ENCODE measurements around the gene CCM2L.

Gene CCM2L

DNA sequence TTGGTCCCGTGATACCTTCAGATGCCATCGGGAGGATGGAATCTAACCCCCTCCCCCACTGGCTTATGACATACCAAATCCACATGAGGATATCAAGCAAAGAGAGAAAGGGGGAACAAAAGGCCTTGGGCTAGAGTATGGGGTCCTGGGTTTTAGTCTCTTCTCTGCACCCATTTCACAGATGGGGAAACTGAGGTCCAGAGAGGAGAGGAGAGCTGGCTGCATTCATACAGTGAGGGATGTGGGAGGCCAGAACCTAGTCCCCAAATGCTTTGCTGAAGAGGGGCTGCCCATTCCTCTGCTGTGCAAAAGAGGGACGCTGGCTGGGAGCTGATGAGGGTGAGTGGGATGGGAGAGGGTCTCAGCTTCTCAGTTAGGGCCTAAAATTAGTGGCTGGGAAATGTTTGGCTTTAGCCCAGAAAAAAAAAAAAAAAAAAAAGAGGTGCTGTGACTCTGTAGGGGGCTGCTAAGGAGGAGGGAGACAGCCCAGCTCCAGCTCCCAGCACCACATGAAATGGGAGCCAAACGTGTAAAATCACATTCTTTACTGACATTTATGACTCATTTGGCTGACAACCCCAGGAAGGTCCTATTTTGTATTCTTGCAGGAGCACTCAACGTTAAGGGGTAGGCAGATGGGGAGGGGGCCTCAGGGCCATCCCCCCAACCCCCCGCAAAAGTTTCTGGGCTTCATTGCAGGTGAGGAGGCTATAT lies 30.4 kb upstream of the CCM2L start:
- Histone ChIP-seq H3K9ac (ENCODE audit: low read length) (no peak overlapping the region), H3K27me3 (ENCODE audit: control insufficient read depth, insufficient read depth, low read length) (peaks cover 3% of the 10 kb centered on the region), H3K27ac (ENCODE audit: low read depth, low read length) (no peak overlapping the region), H3K4me1 (ENCODE audit: control insufficient read depth, insufficient read depth, low read length) (no peaks in the 10 kb centered on the region), H3K4me3 (ENCODE audit: low read length) (no peak overlapping the region), H3K36me3 (ENCODE audit: control insufficient read depth, insufficient read depth, low read length) (no peaks in the 10 kb centered on the region)

DNA sequence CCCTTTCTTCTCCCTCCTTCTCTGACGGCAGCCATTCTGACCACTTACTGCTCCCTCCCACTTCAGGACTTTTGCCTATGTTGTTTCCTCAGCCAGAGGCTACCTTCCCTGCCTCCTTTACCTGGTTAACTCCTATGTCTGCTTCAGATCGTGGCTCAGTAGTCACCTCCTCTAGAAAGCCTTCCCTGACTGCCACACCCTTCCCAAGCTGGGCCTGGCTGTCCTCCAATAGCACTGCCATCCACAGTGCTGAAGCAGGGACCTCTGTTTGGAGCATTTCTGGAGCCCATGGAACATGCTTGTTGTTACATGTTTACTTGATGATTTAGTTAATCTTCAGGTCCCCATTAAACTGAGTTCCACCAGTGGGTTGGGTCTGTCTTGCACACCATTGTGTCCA lies 28.5 kb upstream of the CCM2L start:
- Histone ChIP-seq H3K4me3 (ENCODE audit: low read length) (no peak overlapping the region), H3K36me3 (ENCODE audit: control insufficient read depth, insufficient read depth, low read length) (no peaks in the 10 kb centered on the region)

DNA sequence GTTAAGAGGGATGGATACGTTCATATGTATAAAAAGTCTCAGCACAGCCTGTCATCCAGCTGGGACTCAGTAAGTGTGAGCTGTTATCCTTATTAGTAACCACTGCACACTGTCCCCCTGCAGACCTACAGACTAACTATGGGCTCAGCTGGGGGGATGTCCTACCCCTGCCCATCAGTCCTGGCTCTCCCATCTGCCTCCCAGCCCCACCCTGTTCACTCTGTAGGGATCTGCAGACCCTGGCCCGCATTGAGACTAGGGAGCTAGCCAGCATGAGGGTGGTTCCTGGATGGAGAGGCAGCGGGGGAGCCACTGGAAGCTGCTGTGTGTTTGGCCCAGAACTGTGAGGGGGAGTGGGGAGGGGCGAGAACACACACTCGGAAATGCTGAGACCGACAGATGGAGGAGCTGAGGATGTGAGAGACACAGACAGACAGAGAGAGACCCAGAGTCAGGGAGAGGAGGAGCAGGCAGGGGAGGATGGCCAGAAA lies 25.2 kb upstream of the CCM2L start:
- Histone ChIP-seq H3K27me3 (ENCODE audit: control insufficient read depth, insufficient read depth, low read length) (no peaks in the 10 kb centered on the region), H3K27ac (ENCODE audit: low read depth, low read length) (no peak overlapping the region), H3K36me3 (ENCODE audit: control insufficient read depth, insufficient read depth, low read length) (no peaks in the 10 kb centered on the region), H3K4me3 (ENCODE audit: low read length) (no peak overlapping the region), H3K9ac (ENCODE audit: low read length) (no peak overlapping the region), H3K4me1 (ENCODE audit: control insufficient read depth, insufficient read depth, low read length) (no peaks in the 10 kb centered on the region)

More for the DNA sequence above, 28.5 kb upstream of the CCM2L start:
- Histone ChIP-seq H3K4me1 (ENCODE audit: control insufficient read depth, insufficient read depth, low read length) (no peaks in the 10 kb centered on the region), H3K9ac (ENCODE audit: low read length) (no peak overlapping the region), H3K27ac (ENCODE audit: low read depth, low read length) (no peak overlapping the region), H3K27me3 (ENCODE audit: control insufficient read depth, insufficient read depth, low read length) (no peaks in the 10 kb centered on the region)

DNA sequence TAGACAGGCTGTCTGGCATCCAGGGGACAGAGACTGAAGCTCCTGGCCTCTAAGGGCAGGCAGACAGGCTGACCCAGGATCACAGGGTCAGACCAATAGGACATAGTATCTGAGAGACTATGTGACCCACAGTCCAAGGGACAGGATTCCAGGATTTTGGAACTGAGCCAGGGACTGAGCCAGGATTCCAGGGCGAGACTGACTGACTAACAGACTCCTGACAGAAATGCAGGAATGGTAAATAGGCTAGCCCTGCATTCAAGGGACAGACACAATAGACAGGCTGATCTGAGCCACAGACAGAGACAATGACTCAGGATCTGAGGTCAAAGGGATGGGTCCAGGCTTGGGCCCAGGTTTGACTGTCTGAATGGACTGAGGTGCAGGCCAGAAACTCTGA lies 22.5 kb upstream of the CCM2L start:
- H3K4me1 ChIP-seq (ENCODE audit: control insufficient read depth, insufficient read depth, low read length) = no peaks in the 10 kb centered on the region
- H3K4me3 ChIP-seq (ENCODE audit: low read length) = no peak overlapping the region
- H3K9ac ChIP-seq (ENCODE audit: low read length) = no peak overlapping the region
- no peak overlapping the region for H3K27ac ChIP-seq (ENCODE audit: low read depth, low read length)
- no peaks in the 10 kb centered on the region for H3K27me3 ChIP-seq (ENCODE audit: control insufficient read depth, insufficient read depth, low read length)
- H3K36me3 ChIP-seq (ENCODE audit: control insufficient read depth, insufficient read depth, low read length) = no peaks in the 10 kb centered on the region

DNA sequence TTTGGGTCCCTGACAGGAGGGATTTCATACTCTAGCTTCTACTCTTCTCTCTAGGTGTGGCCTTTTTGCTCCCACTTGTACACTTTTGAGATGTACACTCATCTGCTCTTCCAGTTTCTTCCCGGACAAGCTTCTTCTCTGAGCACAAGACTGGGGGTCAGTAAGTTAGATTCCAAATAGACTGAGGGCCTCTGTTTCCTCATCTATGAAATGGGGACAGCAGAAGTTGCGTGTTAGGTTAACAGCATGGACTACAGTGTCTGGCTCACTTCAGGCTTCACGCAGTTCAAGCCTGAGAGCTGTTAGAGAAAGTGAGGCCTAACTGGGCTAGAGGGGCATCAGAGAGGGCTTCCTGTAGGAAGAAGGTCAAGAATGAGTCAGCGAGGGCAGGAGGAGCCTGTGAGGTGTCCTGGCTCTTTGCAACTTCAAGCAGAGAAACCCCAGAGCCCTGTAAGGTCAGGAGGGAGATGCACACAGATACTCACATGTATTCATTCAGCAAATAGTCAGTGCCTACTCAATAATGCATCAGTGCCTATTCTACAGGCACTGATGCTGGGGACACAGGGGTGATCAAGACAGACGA lies 21.7 kb upstream of the CCM2L start:
- no peak overlapping the region for H3K4me3 ChIP-seq (ENCODE audit: low read length)
- no peaks in the 10 kb centered on the region for H3K27me3 ChIP-seq (ENCODE audit: control insufficient read depth, insufficient read depth, low read length)
- H3K27ac ChIP-seq (ENCODE audit: low read depth, low read length) = no peak overlapping the region
- no peak overlapping the region for H3K9ac ChIP-seq (ENCODE audit: low read length)
- no peaks in the 10 kb centered on the region for H3K4me1 ChIP-seq (ENCODE audit: control insufficient read depth, insufficient read depth, low read length)
- H3K36me3 ChIP-seq (ENCODE audit: control insufficient read depth, insufficient read depth, low read length) = no peaks in the 10 kb centered on the region

DNA sequence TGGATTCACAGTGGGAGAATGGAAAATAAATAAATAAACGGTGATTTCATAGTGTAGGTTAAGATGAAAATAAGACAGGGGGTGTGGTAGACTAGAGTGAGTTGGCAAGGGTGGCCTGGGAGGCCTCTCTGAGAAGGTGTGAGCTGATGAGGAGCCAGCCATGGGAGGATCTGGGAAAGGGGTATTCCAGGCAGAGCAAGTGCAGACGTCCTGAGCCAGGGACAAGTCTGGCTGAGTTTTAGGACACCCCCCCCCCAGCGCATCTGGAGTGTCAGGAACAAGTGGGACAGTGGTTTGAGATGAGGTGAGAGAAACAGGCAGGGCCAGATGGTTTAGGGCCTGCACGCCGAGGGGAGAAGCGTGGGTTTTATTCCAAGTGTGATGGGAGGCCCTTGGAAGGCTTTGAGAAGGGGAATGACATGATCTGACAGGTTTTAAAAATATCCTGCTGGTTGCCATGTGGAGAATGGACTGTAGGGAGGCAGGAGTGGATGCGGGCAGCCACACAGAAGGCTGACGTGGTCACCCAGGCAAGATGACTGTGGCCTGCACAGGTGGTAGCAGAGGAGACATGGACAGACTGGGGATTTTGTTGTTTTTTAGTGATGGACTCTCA lies 21.1 kb upstream of the CCM2L start:
- Histone ChIP-seq H3K36me3 (ENCODE audit: control insufficient read depth, insufficient read depth, low read length) (no peaks in the 10 kb centered on the region), H3K27ac (ENCODE audit: low read depth, low read length) (no peak overlapping the region), H3K4me1 (ENCODE audit: control insufficient read depth, insufficient read depth, low read length) (no peaks in the 10 kb centered on the region), H3K4me3 (ENCODE audit: low read length) (no peak overlapping the region), H3K27me3 (ENCODE audit: control insufficient read depth, insufficient read depth, low read length) (no peaks in the 10 kb centered on the region), H3K9ac (ENCODE audit: low read length) (no peak overlapping the region)

DNA sequence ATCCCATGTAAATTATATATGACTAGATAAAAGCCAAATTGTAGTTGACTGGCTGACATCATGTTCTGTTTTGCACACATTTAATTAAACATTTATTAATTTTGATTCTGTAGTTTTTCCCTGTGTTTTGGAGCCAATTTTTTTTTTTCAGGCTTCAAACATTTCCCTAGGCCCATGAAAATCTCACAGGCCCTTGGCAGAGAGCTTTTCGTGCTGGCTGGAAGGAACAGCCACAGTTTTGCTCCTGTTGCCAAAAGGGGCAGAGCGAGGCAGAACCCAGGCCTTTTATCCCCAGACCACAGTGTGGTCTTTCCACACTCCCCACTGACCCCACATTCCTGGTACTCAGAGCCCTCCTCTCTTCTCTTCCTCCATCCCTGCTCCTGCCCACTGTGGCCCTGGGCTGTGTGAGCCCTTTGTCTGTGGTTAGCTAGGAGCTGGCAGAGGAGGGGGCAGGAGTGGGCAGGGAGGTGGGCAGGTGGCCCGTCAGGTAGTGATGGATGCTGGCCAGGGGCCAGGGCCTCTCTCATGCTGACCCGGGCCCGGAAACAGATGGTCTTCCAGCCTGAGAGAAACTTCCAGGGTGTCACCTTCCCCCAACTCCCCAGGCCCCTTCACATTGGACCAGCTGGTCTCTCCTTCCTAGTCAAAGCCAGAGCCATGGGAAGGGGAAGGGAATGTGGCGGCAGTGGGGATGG lies 19.4 kb upstream of the CCM2L start:
- Histone ChIP-seq H3K27ac (ENCODE audit: low read depth, low read length) (no peak overlapping the region), H3K4me1 (ENCODE audit: control insufficient read depth, insufficient read depth, low read length) (no peaks in the 10 kb centered on the region), H3K27me3 (ENCODE audit: control insufficient read depth, insufficient read depth, low read length) (peaks cover 6% of the 10 kb centered on the region), H3K9ac (ENCODE audit: low read length) (no peak overlapping the region), H3K4me3 (ENCODE audit: low read length) (no peak overlapping the region), H3K36me3 (ENCODE audit: control insufficient read depth, insufficient read depth, low read length) (no peaks in the 10 kb centered on the region)

DNA sequence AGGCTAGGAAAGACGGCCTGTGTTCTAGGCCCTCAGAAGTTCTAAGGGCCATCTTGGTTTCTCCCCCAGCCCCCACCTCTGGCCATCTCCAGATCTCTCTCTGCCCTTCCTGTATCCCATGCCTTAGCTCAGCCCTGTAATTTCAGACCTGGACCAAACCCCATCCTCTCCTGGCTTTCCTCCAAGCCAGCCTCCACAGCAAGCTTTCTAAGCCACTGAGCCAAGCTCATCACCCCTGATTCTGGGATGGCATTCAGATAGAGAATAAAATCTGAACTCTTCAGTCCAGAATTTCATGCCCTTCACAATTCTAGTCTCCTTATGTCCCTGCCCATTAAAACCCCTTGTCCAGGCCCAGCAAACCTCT lies 18.9 kb upstream of the CCM2L start:
- H3K4me1 ChIP-seq (ENCODE audit: control insufficient read depth, insufficient read depth, low read length) = no peaks in the 10 kb centered on the region
- no peaks in the 10 kb centered on the region for H3K36me3 ChIP-seq (ENCODE audit: control insufficient read depth, insufficient read depth, low read length)
- no peak overlapping the region for H3K4me3 ChIP-seq (ENCODE audit: low read length)
- peaks cover 7% of the 10 kb centered on the region for H3K27me3 ChIP-seq (ENCODE audit: control insufficient read depth, insufficient read depth, low read length)
- H3K9ac ChIP-seq (ENCODE audit: low read length) = no peak overlapping the region
- H3K27ac ChIP-seq (ENCODE audit: low read depth, low read length) = no peak overlapping the region

DNA sequence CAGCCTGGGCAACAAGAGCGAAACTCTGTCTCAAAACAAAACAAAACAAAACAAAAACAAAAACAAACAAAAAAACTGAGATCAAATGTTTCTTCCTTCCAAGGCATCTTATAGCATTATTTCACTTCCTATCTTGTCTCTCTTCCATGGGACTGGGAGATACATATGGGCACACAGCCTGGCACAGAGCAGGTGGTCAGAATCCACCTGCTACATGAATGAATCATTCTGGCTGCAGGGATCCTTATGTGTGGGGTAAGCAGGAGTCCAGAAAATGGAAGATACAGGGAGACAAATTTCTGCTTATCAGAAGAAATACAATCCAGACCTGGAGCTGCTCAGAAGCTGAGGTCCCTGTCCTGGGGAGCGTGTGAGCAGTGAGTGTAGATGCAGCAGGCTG lies 18.2 kb upstream of the CCM2L start:
- no peak overlapping the region for H3K27ac ChIP-seq (ENCODE audit: low read depth, low read length)
- H3K9ac ChIP-seq (ENCODE audit: low read length) = no peak overlapping the region
- H3K4me3 ChIP-seq (ENCODE audit: low read length) = no peak overlapping the region
- H3K36me3 ChIP-seq (ENCODE audit: control insufficient read depth, insufficient read depth, low read length) = no peaks in the 10 kb centered on the region
- no peaks in the 10 kb centered on the region for H3K4me1 ChIP-seq (ENCODE audit: control insufficient read depth, insufficient read depth, low read length)
- peaks cover 7% of the 10 kb centered on the region for H3K27me3 ChIP-seq (ENCODE audit: control insufficient read depth, insufficient read depth, low read length)

DNA sequence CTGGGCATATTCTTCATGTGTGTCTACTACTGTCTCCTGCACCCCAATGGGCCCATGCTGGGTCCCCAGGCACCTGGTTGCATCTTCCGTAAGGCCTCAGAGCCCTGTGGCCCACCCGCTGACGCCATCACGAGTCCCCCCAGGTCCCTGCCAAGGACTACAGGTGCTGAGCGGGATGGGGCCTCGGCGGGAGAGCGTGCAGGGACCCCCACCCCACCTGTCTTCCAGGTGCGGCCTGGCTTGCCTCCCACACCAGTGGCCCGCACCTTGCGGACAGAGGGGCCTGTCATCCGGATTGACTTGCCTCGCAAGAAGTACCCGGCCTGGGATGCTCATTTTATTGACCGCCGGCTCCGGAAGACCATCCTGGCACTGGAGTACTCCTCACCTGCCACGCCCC lies 13.2 kb upstream of the CCM2L start:
- Histone ChIP-seq H3K27me3 (ENCODE audit: control insufficient read depth, insufficient read depth, low read length) (peaks cover 7% of the 10 kb centered on the region), H3K9ac (ENCODE audit: low read length) (no peak overlapping the region), H3K27ac (ENCODE audit: low read depth, low read length) (no peak overlapping the region), H3K4me3 (ENCODE audit: low read length) (no peak overlapping the region), H3K4me1 (ENCODE audit: control insufficient read depth, insufficient read depth, low read length) (no peaks in the 10 kb centered on the region), H3K36me3 (ENCODE audit: control insufficient read depth, insufficient read depth, low read length) (no peaks in the 10 kb centered on the region)

DNA sequence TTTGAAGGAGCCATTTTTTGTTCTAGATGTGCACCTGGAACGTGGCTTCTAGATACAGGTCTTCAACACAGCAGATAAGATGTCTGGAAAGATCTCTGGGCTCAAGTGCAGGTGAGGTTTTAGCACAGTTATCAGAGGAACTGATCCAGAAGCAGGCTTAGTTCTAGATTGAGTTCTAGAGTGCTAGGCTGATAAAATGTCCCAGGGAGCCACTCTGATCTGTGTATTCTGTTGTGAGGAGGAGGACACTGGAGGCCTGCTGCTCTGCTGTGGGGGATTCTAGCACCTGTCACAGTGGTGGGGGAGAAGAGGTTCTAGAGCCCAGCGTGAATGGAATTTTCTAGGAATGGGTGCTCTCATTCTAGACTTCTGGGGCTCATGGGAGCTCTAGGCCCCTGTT lies 12.0 kb upstream of the CCM2L start:
- no peak overlapping the region for H3K4me3 ChIP-seq (ENCODE audit: low read length)
- H3K36me3 ChIP-seq (ENCODE audit: control insufficient read depth, insufficient read depth, low read length) = no peaks in the 10 kb centered on the region
- no peak overlapping the region for H3K27ac ChIP-seq (ENCODE audit: low read depth, low read length)
- peaks cover 7% of the 10 kb centered on the region for H3K27me3 ChIP-seq (ENCODE audit: control insufficient read depth, insufficient read depth, low read length)
- H3K4me1 ChIP-seq (ENCODE audit: control insufficient read depth, insufficient read depth, low read length) = no peaks in the 10 kb centered on the region
- no peak overlapping the region for H3K9ac ChIP-seq (ENCODE audit: low read length)

DNA sequence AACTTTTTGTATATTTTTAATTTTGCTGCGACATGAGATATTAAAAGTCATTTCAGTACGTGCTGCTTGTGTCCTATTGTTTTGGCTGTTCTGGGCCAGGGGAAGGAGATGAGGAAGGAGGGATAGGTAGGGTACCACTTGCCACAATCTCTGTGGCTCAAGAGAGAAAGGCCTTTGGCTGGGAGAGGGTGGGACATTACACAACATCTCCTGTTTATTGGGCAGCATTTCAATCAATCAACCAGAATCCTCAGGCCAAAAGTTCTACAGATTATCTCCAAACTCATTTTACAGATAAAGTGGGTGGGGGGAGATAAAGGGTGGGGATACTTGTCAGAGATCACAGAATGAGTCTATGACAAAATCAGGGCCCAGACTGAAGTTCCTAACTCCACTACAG lies 6.9 kb upstream of the CCM2L start:
- Histone ChIP-seq H3K27me3 (ENCODE audit: control insufficient read depth, insufficient read depth, low read length) (no peaks in the 10 kb centered on the region), H3K4me3 (ENCODE audit: low read length) (no peak overlapping the region), H3K9ac (ENCODE audit: low read length) (no peak overlapping the region), H3K27ac (ENCODE audit: low read depth, low read length) (no peak overlapping the region), H3K36me3 (ENCODE audit: control insufficient read depth, insufficient read depth, low read length) (no peaks in the 10 kb centered on the region), H3K4me1 (ENCODE audit: control insufficient read depth, insufficient read depth, low read length) (no peaks in the 10 kb centered on the region)

Measured in rectal smooth muscle tissue (tissue), 1 donor.